ENCODE measurements around the gene ABCB4. TPM values are rescaled to one million over a fixed set of nuclear protein-coding genes. Genes with fewer than 3 reads are reported as not detected.

ABCB4 gene
- total RNA-seq, 1 experiment from 2014 or later = 0.20 TPM

DNA sequence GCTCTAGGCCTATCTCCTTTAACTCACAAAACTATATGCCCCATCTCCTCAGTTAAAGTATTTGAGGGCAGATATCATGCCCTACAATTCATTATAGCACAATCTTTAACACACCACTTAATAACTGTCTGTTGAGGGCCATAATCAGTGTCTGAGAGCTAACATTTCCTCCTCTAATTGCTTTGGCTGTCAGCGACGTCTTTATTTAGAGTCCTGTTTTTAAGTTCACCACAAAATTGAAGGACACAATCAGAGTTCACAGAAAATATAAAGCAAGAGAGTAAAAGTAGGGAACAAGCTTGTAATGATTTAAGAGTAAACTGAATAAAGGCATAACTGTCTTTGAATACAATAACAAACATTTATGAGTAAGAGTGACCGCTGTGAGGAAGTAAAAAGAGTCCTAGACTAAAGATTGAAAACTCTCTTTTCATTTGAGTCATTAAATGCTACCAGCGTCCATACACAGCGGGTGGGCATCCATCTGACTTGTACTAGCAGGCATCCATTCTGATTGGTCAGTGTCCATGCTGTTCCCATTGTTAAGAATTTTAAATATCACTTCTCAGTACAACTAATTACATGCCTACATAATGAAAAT, 38.4 kb upstream of the ABCB4 start:
- no peak overlapping the region for H2AK5ac ChIP-seq (ENCODE audit: insufficient read length, low read length)
- no peak overlapping the region for H4K8ac ChIP-seq (replicated peaks; ENCODE audit: insufficient read length, low read depth, low read length)
- WGBS (ENCODE audit: extremely low coverage, insufficient read length, low lambda C conversion rate) = no CpG with 5 or more reads among the region's 5 CpGs
- no peak overlapping the region for H3K9ac ChIP-seq (ENCODE audit: extremely low read depth, insufficient read length, low read length)
- H3K23ac ChIP-seq (ENCODE audit: insufficient read length, low read depth, low read length) = no peak overlapping the region
- no peaks in the 10 kb centered on the region for H3K79me2 ChIP-seq (ENCODE audit: insufficient read depth, low read length)
- Mint-ChIP-seq H3K4me1 (peaks cover 11 to 21% of the 10 kb centered on the region in 2 experiments), H3K9me3 (no peaks in the 10 kb centered on the region; a peak in 1 of 5 replicates), H3K27me3 (ENCODE audit: low read depth) (no peaks in the 10 kb centered on the region), H3K27ac (no peak overlapping the region), H3K4me3 (no peak overlapping the region), H3K36me3 (ENCODE audit: insufficient read depth in 1 of 3, low read depth in 3 of 3) (no peaks in the 10 kb centered on the region)
- no peak overlapping the region for H3K18ac ChIP-seq (ENCODE audit: insufficient read length, low read depth, low read length)
- no peak overlapping the region for H4K91ac ChIP-seq (ENCODE audit: insufficient read length, low read depth, low read length)
- no peak for DNase-seq
- H3K9me3 ChIP-seq (ENCODE audit: control insufficient read depth, low read depth, low read length) = no peaks in the 10 kb centered on the region
- H3K27ac ChIP-seq (ENCODE audit: insufficient read length, low read depth, low read length) = no peak overlapping the region
- peaks cover 2% of the 10 kb centered on the region; the same call in 1 of the 2 replicates for H3K4me1 ChIP-seq (ENCODE audit: insufficient read depth, low read length)
- H4K20me1 ChIP-seq (ENCODE audit: control insufficient read depth, insufficient read depth, insufficient read length) = no peaks in the 10 kb centered on the region
- H2BK5ac ChIP-seq (ENCODE audit: insufficient read length, low read length) = no peak overlapping the region
- TF ChIP-seq CTCF (conservative IDR thresholded peaks at IDR 0.05) = no peak
- H2BK15ac ChIP-seq (ENCODE audit: low read depth, low read length) = no peak overlapping the region
- no peak overlapping the region for H3K4me2 ChIP-seq (ENCODE audit: insufficient read depth, insufficient read length, low read length)
- H2BK120ac ChIP-seq (ENCODE audit: low read depth, low read length, poor library complexity, severe bottlenecking) = no peak overlapping the region
- H3K14ac ChIP-seq (ENCODE audit: insufficient read depth, low read length) = no peak overlapping the region
- H3K23me2 ChIP-seq (ENCODE audit: insufficient read length, low read depth, low read length, poor library complexity, severe bottlenecking) = no peaks in the 10 kb centered on the region
- H3K79me1 ChIP-seq (ENCODE audit: insufficient read depth, low read depth, low read length, poor library complexity, severe bottlenecking) = no peaks in the 10 kb centered on the region
- H2BK20ac ChIP-seq (ENCODE audit: low read depth, low read length, poor library complexity, severe bottlenecking) = no peak overlapping the region
- H2BK12ac ChIP-seq (ENCODE audit: insufficient read length, low read depth, low read length) = no peak overlapping the region
- H4K5ac ChIP-seq (ENCODE audit: insufficient read length, low read depth, low read length) = no peak overlapping the region
- no peak overlapping the region for H3K56ac ChIP-seq (ENCODE audit: insufficient read length, low read depth, low read length)
- H3K4ac ChIP-seq (ENCODE audit: low read depth, low read length) = no peak overlapping the region
- no peak overlapping the region for H3T11ph ChIP-seq (ENCODE audit: low read length)
- H2AFZ ChIP-seq (ENCODE audit: low read length) = no peak overlapping the region
- H3K27me3 ChIP-seq (ENCODE audit: insufficient read depth, low read length) = no peaks in the 10 kb centered on the region
